ENCODE results near the gene SPON1.

SPON1 gene

DNA sequence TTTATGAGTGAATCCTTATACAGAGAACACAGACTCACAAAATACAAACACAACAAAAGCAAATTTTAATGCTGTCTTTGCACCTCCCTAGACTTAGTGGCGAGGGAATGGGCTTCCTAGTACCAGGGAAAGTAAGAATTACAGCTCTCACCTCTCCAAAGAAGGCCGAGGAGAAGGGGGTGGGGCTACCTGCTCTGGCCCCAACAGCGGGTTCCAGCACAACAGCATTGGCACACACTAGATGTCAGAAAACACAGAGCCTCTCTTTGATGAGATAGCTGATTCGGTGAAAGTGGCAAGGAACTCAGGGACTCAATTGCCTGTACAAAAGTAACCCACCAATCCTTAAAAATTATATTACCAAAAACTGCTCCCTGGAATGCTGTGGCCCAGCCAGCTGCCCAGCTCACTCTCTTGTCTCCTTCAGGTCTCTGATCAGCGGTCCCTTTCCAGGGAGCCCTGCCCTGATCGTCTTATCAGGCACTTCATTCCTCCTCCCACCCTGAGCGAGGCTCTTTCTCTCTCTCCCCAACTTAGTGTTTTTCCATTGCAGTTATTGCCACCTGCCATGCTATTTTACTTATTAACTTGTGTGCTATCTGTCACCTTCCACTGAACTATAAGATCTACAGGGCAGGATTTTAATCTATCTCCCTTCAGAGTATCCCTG is 30.7 kb downstream of the SPON1 start:
- H3K9me2 ChIP-seq (ENCODE audit: low read depth, low read length), result no peaks in the 10 kb centered on the region
- H2AFZ ChIP-seq (ENCODE audit: low read length), result no peak overlapping the region
- no peaks in the 10 kb centered on the region for H3K4me1 ChIP-seq (ENCODE audit: insufficient read depth, low read length, severe bottlenecking)
- no peaks in the 10 kb centered on the region for H3K27me3 ChIP-seq (ENCODE audit: insufficient read depth, low read length)
- H3K27ac ChIP-seq (ENCODE audit: low read depth, low read length, poor library complexity, severe bottlenecking), result no peak overlapping the region
- H3K9ac ChIP-seq (ENCODE audit: low read length), result no peak overlapping the region
- TF ChIP-seq, protein P1, sequence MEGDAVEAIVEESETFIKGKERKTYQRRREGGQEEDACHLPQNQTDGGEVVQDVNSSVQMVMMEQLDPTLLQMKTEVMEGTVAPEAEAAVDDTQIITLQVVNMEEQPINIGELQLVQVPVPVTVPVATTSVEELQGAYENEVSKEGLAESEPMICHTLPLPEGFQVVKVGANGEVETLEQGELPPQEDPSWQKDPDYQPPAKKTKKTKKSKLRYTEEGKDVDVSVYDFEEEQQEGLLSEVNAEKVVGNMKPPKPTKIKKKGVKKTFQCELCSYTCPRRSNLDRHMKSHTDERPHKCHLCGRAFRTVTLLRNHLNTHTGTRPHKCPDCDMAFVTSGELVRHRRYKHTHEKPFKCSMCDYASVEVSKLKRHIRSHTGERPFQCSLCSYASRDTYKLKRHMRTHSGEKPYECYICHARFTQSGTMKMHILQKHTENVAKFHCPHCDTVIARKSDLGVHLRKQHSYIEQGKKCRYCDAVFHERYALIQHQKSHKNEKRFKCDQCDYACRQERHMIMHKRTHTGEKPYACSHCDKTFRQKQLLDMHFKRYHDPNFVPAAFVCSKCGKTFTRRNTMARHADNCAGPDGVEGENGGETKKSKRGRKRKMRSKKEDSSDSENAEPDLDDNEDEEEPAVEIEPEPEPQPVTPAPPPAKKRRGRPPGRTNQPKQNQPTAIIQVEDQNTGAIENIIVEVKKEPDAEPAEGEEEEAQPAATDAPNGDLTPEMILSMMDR (IDR thresholded peaks at IDR 0.05; ENCODE audit: low read length), result no peak
- H3K4me2 ChIP-seq (ENCODE audit: low read length), result no peak overlapping the region
- H3K36me3 ChIP-seq (ENCODE audit: insufficient read depth, low read length), result no peaks in the 10 kb centered on the region
- H3K4me3 ChIP-seq (ENCODE audit: low read depth, low read length, poor library complexity, severe bottlenecking), result no peak overlapping the region
- H3K9me3 ChIP-seq (ENCODE audit: low read length), result no peaks in the 10 kb centered on the region
- H3K79me2 ChIP-seq (ENCODE audit: insufficient read depth, low read length), result no peaks in the 10 kb centered on the region
- H4K20me1 ChIP-seq (ENCODE audit: insufficient read depth, low read length), result no peaks in the 10 kb centered on the region
- no peaks in the 10 kb centered on the region for H3F3A ChIP-seq (ENCODE audit: insufficient read depth, low read length)

- no peaks in the 10 kb centered on the region for H3K9me3 ChIP-seq (ENCODE audit: low read length)
- H3K4me3 ChIP-seq (ENCODE audit: low read depth, low read length, poor library complexity, severe bottlenecking), result no peak overlapping the region
- no peak overlapping the region for H3K9ac ChIP-seq (ENCODE audit: low read length)
- H3K4me2 ChIP-seq (ENCODE audit: low read length), result no peak overlapping the region
- no peak overlapping the region for H3K27ac ChIP-seq (ENCODE audit: low read depth, low read length, poor library complexity, severe bottlenecking)
- H3K36me3 ChIP-seq (ENCODE audit: insufficient read depth, low read length), result no peaks in the 10 kb centered on the region
- no peaks in the 10 kb centered on the region for H3K4me1 ChIP-seq (ENCODE audit: insufficient read depth, low read length, severe bottlenecking)
- H2AFZ ChIP-seq (ENCODE audit: low read length), result no peak overlapping the region
- H3K9me2 ChIP-seq (ENCODE audit: low read depth, low read length), result no peaks in the 10 kb centered on the region
- no peaks in the 10 kb centered on the region for H3F3A ChIP-seq (ENCODE audit: insufficient read depth, low read length)
- TF ChIP-seq, protein P1 (IDR thresholded peaks at IDR 0.05; ENCODE audit: low read length), result no peak
- TF ChIP-seq EZH2 (IDR thresholded peaks at IDR 0.05; ENCODE audit: borderline replicate concordance, low read length), result no peak
- no peaks in the 10 kb centered on the region for H3K27me3 ChIP-seq (ENCODE audit: insufficient read depth, low read length)
- no peaks in the 10 kb centered on the region for H4K20me1 ChIP-seq (ENCODE audit: insufficient read depth, low read length)
- H3K79me2 ChIP-seq (ENCODE audit: insufficient read depth, low read length), result no peaks in the 10 kb centered on the region
These were observed 35.4 kb downstream of the SPON1 start for GRCh38 chr11:13997881-13998280.

- H3F3A ChIP-seq (ENCODE audit: insufficient read depth, low read length), result no peaks in the 10 kb centered on the region
- H3K4me1 ChIP-seq (ENCODE audit: insufficient read depth, low read length, severe bottlenecking), result no peaks in the 10 kb centered on the region
- no peak overlapping the region for H3K4me2 ChIP-seq (ENCODE audit: low read length)
- H3K4me3 ChIP-seq (ENCODE audit: low read depth, low read length, poor library complexity, severe bottlenecking), result no peak overlapping the region
- H3K9ac ChIP-seq (ENCODE audit: low read length), result no peak overlapping the region
- no peak for TF ChIP-seq EZH2 (IDR thresholded peaks at IDR 0.05; ENCODE audit: borderline replicate concordance, low read length)
- TF ChIP-seq, protein P1 (IDR thresholded peaks at IDR 0.05; ENCODE audit: low read length), result no peak
- H3K9me2 ChIP-seq (ENCODE audit: low read depth, low read length), result no peaks in the 10 kb centered on the region
- H4K20me1 ChIP-seq (ENCODE audit: insufficient read depth, low read length), result no peaks in the 10 kb centered on the region
- no peaks in the 10 kb centered on the region for H3K79me2 ChIP-seq (ENCODE audit: insufficient read depth, low read length)
- H3K27me3 ChIP-seq (ENCODE audit: insufficient read depth, low read length), result no peaks in the 10 kb centered on the region
- no peak overlapping the region for H2AFZ ChIP-seq (ENCODE audit: low read length)
- no peak overlapping the region for H3K27ac ChIP-seq (ENCODE audit: low read depth, low read length, poor library complexity, severe bottlenecking)
- H3K9me3 ChIP-seq (ENCODE audit: low read length), result no peaks in the 10 kb centered on the region
- no peaks in the 10 kb centered on the region for H3K36me3 ChIP-seq (ENCODE audit: insufficient read depth, low read length)
These were observed 37.2 kb downstream of the SPON1 start for GRCh38 chr11:13999704-14000103.

Measured in OCI-LY1 (cell line).